Fibroblast of skin of abdomen (primary cell): ENCODE data around the gene MYH9.

Source experiments
- DNase-seq: peaks from one replicate; pipeline ENCODE4 v3.0.0-alpha.2; 2013

MYH9 gene

GRCh38 chr22:36385491-36386350 is 2.0 kb downstream of the MYH9 start:
- no peak for DNase-seq

DNA sequence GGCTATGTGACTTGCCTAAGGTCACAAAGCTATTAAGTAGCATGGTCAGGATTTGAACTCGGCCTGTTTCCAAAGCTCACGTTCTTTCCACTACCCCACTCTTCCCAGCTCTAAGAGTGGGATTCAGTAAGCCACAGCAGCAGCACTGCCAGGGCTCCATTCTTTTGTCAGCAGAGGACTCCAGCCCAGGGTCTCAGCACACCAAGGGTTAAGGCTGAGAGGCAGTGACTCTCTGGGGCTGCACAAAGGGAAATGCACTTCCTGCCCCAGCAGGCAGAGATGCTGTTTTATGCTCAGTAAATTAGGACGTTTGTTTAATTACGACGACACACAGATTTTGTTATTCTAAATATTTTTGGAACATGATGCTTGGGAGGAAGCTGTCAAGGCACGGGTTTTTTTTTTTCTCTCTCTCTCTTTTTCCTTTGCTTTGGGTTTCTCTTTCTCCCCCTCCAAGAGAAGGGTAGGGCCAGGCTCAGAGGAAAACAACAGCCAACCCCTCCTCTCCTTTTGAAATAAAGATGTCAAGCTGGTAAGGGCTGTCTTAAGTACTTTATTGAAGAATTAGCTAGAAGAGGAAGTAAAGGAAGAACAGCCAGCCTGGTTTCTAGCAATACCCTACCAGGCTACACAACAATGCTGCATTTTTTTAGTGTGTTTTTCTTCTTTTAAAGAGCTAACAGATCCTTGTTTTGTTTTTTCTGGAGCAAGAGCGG is 2.8 kb downstream of the MYH9 start:
- DNase-seq, result no peak

DNA sequence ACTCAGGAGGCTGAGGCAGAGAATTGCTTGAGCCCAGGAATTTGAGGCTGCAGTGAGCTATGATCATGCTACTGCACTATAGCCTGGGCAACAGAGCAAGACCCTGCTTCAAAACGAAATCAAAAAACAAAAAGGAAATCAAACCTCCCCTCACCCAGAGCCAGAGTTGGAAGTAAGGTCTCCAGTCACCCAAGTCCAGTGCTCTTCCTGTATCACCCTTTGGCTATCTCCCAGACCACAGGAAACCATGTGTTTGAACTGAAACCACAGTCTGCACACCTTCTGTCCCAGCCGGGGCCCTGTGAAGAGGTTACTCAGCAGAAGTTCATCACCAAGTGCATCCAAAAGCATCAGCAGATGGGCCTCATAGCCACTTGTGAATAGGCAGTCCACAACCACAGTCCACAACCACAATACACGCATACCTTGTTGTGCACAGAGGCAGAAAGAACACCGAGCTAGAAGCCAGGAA is 4.6 kb downstream of the MYH9 start:
- DNase-seq, result peak; percentile 79

- no peak for DNase-seq
Observed at GRCh38 chr22:36381513-36382128, 6.1 kb downstream of the MYH9 start.

GRCh38 chr22:36379593-36380361 is 8.0 kb downstream of the MYH9 start:
- DNase-seq, result no peak

GRCh38 chr22:36378869-36379217 is 8.9 kb downstream of the MYH9 start:
- no peak for DNase-seq

- no peak for DNase-seq
Observed at GRCh38 chr22:36378080-36378868, 9.5 kb downstream of the MYH9 start.

- DNase-seq, result no peak
Observed at GRCh38 chr22:36377022-36377631, 10.6 kb downstream of the MYH9 start.

DNA sequence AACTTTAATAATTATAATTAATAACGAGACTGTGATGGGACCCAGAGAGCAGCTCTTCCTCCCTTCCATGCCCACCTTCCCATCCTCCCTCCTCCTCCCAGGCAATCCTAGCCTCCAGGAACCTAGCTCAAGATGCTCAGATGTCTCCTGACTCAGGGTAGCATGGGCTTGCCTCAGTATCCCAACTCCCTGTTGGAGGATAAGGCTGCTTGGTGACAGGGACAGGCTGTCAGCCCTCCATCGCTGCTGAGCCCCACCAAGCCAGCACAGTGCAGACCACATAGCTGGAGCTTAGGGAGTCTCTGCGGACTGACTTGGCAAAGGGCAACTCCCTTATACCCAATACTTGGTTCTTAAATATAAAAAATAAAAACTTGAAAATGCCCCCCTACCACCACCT is 11.5 kb downstream of the MYH9 start:
- no peak for DNase-seq

GRCh38 chr22:36375071-36375980 is 12.4 kb downstream of the MYH9 start:
- DNase-seq, result no peak

- DNase-seq, result no peak
Observed at GRCh38 chr22:36374603-36375024, 13.2 kb downstream of the MYH9 start.

GRCh38 chr22:36373258-36373579 is 14.5 kb downstream of the MYH9 start:
- no peak for DNase-seq

- DNase-seq, result no peak
Observed at GRCh38 chr22:36371920-36372319, 15.8 kb downstream of the MYH9 start.

GRCh38 chr22:36369922-36370791 is 17.6 kb downstream of the MYH9 start:
- no peak for DNase-seq

DNA sequence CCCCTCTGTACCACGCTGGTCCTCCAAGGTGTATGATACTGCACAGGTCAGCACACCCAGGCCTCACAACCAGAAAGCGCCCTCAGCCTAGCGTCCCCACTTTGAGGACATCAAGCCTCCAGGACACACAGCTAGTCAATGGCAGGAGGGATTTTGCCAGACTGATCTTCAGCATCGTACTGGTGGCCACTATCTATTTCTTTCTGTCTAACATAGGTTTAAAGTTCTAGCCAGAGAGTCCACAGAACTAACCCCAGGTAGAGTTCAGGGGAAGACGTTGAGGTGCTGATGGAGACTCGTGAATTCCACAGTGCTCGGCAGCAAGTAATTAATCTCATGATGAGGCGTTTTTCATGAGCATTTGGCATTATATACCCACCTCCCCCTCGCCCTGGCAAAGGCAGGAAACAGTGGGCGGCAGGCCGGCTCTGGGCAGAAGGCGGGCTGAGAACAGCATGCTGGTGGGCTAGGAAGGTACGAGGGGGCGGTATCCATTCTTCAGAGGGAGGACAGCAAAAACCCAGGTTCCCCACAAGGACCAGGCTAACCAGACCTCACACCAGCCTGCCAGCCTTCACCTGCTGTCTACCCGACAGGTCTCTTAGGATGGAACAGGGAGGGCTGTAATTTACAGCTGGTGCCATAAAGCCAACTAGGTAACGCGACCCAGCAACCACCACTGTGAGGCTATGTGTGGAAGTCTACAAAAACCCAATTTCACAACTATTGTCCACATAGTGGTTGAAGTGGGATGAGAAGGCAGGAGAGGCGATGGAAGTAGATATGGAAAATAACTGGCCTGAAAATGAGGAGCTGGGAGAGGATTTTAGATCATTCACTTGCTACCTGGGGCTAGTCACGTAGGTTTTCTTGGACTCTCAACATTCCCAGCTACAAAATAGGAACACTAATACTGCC is 18.5 kb downstream of the MYH9 start:
- DNase-seq, result no peak

GRCh38 chr22:36368359-36368983 is 19.3 kb downstream of the MYH9 start:
- peak; percentile 90 for DNase-seq

DNA sequence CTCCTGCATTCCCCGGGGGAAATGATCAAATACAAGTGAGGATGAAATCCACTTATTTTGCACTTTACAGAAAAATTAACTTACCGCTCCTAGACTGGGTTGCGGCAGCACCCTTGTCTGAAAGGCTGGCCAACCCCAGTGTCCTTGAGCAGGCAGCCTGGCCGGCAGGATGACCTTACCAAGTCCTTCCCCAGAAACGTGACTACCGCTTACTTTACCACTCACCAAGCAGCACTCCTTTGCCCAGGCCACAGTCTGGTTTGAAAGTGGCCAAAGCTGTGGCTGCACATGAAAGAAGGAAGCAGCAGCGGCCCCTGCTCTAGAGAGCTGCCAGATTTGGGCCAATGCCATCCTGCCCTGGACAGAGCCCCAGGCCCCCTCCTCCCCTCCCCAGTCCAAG is 20.3 kb downstream of the MYH9 start:
- no peak for DNase-seq

- DNase-seq, result no peak
Observed at GRCh38 chr22:36367066-36367465, 20.7 kb downstream of the MYH9 start.
